Mononuclear cell (primary cell): ENCODE results near the gene SNPH. TPM values are rescaled to one million over a fixed set of nuclear protein-coding genes. Genes with fewer than 3 reads are reported as not detected.
"Not testable (repeated sequence)": the region's sequence is repeated elsewhere in the genome, so short reads cannot be mapped to it uniquely, and the experiment has no call there.

Source experiments
- H3K27me3 ChIP-seq: 2 replicates; pipeline ENCODE4 v1.6.0; 2011; ENCODE audit warnings: low read length, control low read depth; ENCODE audit not compliant: insufficient read depth
- H3K4me1 ChIP-seq: 2 replicates; pipeline ENCODE4 v1.5.1; 2011; ENCODE audit warnings: mild to moderate bottlenecking, low read length, control low read depth; ENCODE audit not compliant: insufficient read depth
- H3K4me3 ChIP-seq: 2 replicates; pipeline ENCODE4 v1.5.1; 2011; ENCODE audit warnings: mild to moderate bottlenecking, low read length, moderate library complexity
- H3K9me3 ChIP-seq: 2 replicates; pipeline ENCODE4 v1.5.1; 2011; ENCODE audit warnings: low read depth, mild to moderate bottlenecking, control low read depth, low read length
- total RNA-seq: library from RNA; depleted of rRNA; stranded (reverse); fragments of >200 nt; gene quantifications from one replicate; pipeline ENCODE4 v1.2.3, GENCODE V29; 2012

The SNPH gene
- total RNA-seq, 1 donor, result 9.7 TPM

DNA sequence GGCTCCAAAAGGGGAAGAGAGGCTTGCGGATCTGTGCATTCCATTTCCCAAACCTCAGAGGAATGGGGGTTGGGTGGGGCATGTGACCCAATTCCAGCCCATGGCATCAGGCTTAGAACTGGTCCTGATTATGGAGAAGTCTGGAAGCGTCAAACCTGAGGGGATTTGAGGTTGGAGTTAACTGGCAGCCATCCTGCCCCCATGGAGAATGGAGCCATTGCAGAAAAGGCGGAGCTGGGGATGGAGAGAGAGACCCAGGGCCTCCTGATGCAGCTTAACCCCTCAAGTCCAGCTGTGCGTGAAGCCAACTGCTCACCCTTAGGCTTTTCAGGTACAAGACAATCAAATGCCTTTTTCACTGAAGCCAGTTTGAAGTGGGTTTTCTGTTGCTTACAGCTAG, 72.7 kb downstream of the SNPH start:
- Histone ChIP-seq H3K4me3 (no peak overlapping the region), H3K27me3 (no peaks in the 10 kb centered on the region), H3K9me3 (no peaks in the 10 kb centered on the region), H3K4me1 (peaks cover 25% of the 10 kb centered on the region)

DNA sequence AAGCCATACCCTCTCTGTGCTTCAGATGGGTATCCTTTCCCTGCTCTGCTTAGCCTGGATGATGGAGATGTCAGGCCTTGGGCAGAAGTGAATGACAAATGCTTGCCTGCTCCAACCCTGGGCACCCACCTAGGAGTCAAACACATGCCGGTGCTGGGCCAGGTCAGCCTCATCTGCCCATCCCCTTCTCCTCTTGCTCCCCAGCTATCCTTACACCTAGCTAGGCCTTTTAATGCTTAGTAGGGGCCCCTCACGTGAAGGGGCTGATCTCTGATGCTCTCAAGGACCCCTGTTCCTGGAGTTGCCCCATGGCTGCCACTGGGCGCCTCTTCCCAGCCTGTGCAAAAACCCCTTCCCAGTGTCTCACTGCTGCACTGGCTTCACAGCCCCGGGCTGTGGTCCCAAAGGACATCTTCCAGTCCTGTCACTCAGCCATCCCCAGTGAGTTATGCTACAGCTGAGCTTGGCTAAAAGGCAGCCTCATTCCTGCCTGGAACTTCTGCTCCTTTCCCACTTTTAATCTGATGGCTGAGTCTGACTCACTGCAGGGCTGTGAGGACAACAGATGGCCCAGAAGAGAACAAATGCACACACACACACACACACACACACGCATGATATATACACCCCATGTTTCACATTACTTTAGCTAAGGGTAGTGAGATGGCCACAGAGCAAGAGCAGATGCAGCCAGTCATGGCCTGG, 75.6 kb downstream of the SNPH start:
- Histone ChIP-seq H3K4me1 (peaks cover 6% of the 10 kb centered on the region), H3K4me3 (no peak overlapping the region), H3K9me3 (peaks cover 3% of the 10 kb centered on the region), H3K27me3 (no peaks in the 10 kb centered on the region)

GRCh38 chr20:1343446-1344124, 77.5 kb downstream of the SNPH start:
- H3K4me3 ChIP-seq, H3K27me3 ChIP-seq, H3K4me1 ChIP-seq: not testable (repeated sequence)
- peaks cover 12% of the 10 kb centered on the region for H3K9me3 ChIP-seq

DNA sequence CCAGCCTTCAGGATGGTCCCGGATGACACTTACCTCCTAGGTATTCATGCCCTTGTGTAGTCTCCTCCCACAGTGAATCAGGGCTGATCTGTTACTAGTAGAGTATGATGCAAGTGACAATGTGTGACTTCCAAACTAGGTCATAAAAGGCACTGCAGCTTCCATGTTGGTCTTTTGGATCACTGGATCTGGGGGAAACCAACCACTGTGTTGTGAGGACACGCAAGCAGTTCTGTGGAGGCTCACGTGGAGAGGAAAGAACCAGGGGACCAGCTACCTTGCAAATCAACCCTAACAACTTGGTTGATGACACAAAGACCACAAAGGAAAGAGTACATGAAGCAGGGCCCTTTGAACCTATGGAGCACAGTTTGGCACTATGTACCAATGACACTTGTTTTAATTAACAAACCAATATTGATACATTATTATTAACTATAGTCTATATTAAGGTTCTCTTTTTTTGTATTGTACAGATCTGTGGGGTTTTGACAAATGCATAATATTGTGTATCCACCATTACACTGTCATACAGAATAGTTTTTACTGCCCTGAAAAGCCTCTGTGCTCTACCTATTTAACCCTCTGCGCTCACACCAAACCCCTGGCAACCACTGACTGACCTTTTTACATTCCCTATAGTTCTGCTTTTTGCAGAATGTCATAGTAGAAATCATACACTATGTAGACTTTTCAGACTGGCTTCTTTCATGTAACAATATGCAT, 79.1 kb downstream of the SNPH start:
- H3K27me3 ChIP-seq, result no peaks in the 10 kb centered on the region
- peaks cover 12% of the 10 kb centered on the region for H3K9me3 ChIP-seq

DNA sequence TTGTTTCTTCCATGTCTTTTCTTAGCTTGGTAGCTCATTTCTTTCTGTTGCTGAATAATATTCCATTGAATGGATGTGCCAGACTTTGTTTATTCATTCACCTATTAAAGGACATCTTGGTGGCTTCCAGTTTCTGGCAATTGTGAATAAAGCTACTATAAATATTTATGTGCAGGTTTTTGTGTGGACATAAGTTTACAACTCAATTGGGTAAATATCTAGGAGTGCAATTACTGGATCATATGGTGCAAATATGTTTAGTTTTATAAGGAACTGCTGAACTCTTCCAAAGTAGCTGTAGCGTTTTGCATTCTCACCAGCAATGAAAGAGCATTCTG, 79.6 kb downstream of the SNPH start:
- Histone ChIP-seq H3K9me3 (peaks cover 12% of the 10 kb centered on the region), H3K4me1 (no peaks in the 10 kb centered on the region), H3K4me3 (no peak overlapping the region), H3K27me3 (no peaks in the 10 kb centered on the region)

More for the DNA sequence above, 79.1 kb downstream of the SNPH start:
- Histone ChIP-seq H3K4me3 (no peak overlapping the region), H3K4me1 (no peaks in the 10 kb centered on the region)

GRCh38 chr20:1346315-1346969, 80.3 kb downstream of the SNPH start:
- Histone ChIP-seq H3K4me1 (no peaks in the 10 kb centered on the region), H3K4me3 (no peak overlapping the region), H3K9me3 (peaks cover 12% of the 10 kb centered on the region), H3K27me3 (no peaks in the 10 kb centered on the region)

GRCh38 chr20:1353956-1354355, 87.9 kb downstream of the SNPH start:
- Histone ChIP-seq H3K4me1 (peaks cover 9% of the 10 kb centered on the region), H3K4me3 (no peak overlapping the region), H3K9me3 (no peaks in the 10 kb centered on the region), H3K27me3 (no peaks in the 10 kb centered on the region)

DNA sequence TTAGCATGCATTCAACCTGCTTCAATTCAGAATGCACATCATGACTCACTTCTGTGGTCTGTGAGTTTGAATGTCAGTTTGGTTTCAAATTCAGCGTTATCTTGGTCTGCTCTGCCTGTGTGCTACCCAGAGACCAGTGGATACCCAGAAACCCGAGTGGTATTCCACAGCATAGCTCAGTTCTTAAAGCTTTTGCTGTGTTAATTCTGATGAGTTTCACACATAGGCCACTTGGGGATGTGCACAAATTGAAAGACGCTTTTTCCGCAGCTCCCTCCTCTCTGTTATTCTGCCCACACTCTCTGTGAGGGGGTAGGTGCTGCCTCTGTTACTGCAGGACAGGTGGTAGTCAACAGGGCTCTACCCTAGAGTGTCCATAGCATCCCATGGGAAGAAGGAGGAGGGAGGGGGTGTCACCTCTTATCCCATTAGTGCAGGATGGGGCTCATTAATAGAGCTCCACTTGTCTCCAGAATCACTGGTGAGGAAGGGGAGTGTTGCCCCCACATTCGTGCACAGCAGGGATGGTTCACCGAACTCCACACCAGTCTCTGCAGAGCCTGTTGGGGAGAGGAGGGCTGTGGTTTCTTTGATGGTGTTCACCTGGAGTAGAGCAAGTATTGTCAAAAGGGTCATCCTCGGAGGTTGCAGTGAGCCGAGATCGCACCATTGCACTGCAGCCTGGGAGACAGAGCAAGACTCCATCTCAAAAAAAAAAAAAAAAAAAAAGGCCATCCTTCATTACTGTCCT, 92.0 kb downstream of the SNPH start:
- Histone ChIP-seq H3K9me3 (no peaks in the 10 kb centered on the region), H3K4me1 (peaks cover 10% of the 10 kb centered on the region), H3K4me3 (no peak overlapping the region), H3K27me3 (no peaks in the 10 kb centered on the region)

Other genes starting within 250 kb of the SNPH start
- 69.6 TPM for gene PSMF1, start 147.7 kb upstream of the SNPH start, total RNA-seq
- not detected for gene TMEM74B, start 81.3 kb upstream of the SNPH start, total RNA-seq
- gene C20orf202, start 62.8 kb upstream of the SNPH start, total RNA-seq, result not detected
- gene RAD21L1, start 40.2 kb upstream of the SNPH start, total RNA-seq, result 0.10 TPM
- 0.42 TPM for gene SDCBP2, start 62.8 kb downstream of the SNPH start, total RNA-seq
- 102 TPM for gene FKBP1A, start 126.8 kb downstream of the SNPH start, total RNA-seq
- gene NSFL1C, start 200.6 kb downstream of the SNPH start, total RNA-seq, result 28.1 TPM
- gene SIRPB2, start 225.1 kb downstream of the SNPH start, total RNA-seq, result 8.8 TPM